DOHH2 (cell line): ENCODE results near the gene TRAF3.

Experiments
- H3F3A ChIP-seq: fragments of 200-600 bp; sonication (generic), shearing (Covaris generic); 2 replicates; pipeline ENCODE4 v1.6.0; 2016; ENCODE audit warnings: antibody characterized with exemption, mild to moderate bottlenecking; ENCODE audit not compliant: control insufficient read depth, insufficient read depth
- H3K27ac ChIP-seq: fragments of 200-600 bp; sonication (generic); 2 replicates; pipeline ENCODE4 v1.5.1; 2014; ENCODE audit warnings: low read depth, mild to moderate bottlenecking, low read length, moderate library complexity
- H3K27me3 ChIP-seq: fragments of 200-600 bp; sonication (generic); 2 replicates; pipeline ENCODE4 v1.6.1; 2014; ENCODE audit warnings: mild to moderate bottlenecking, low read length, mixed read lengths; ENCODE audit not compliant: control insufficient read depth
- H3K36me3 ChIP-seq: fragments of 200-600 bp; sonication (generic); 2 replicates; pipeline ENCODE4 v1.6.1; 2014; ENCODE audit warnings: mild to moderate bottlenecking, low read length, moderate library complexity, mixed read lengths; ENCODE audit not compliant: control insufficient read depth
- H3K4me1 ChIP-seq: fragments of 200-600 bp; sonication (generic); 2 replicates; pipeline ENCODE4 v1.6.1; 2014; ENCODE audit warnings: mild to moderate bottlenecking, low read length, mixed read lengths; ENCODE audit not compliant: control insufficient read depth
- H3K4me2 ChIP-seq: fragments of 200-600 bp; sonication (generic); 2 replicates; pipeline ENCODE4 v1.6.0; 2014; ENCODE audit warnings: mild to moderate bottlenecking, low read length, moderate library complexity
- H3K4me3 ChIP-seq: fragments of 200-600 bp; sonication (generic); 2 replicates; pipeline ENCODE4 v1.5.1; 2014; ENCODE audit warnings: mild to moderate bottlenecking, low read length, mixed read lengths
- H3K79me2 ChIP-seq: fragments of 200-600 bp; sonication (generic); 2 replicates; pipeline ENCODE4 v1.6.1; 2014; ENCODE audit warnings: mild to moderate bottlenecking, low read length, mixed read lengths; ENCODE audit not compliant: control insufficient read depth
- H3K9me2 ChIP-seq: fragments of 200-600 bp; sonication (generic); replicated peaks from 2 replicates; pipeline ENCODE4 v1.6.1; 2014; ENCODE audit warnings: mild to moderate bottlenecking, low read length, mixed read lengths; ENCODE audit not compliant: control insufficient read depth
- H3K9me3 ChIP-seq: fragments of 200-600 bp; sonication (generic); 2 replicates; pipeline ENCODE4 v1.6.1; 2014; ENCODE audit warnings: antibody characterized with exemption, low read length, mixed read lengths; ENCODE audit not compliant: control insufficient read depth, insufficient read depth
- H4K20me1 ChIP-seq: fragments of 200-600 bp; sonication (generic); 2 replicates; pipeline ENCODE4 v1.6.0; 2014; ENCODE audit warnings: low read depth, mild to moderate bottlenecking, antibody characterized with exemption, low read length, moderate library complexity; ENCODE audit not compliant: control insufficient read depth, insufficient read depth
- EZH2phosphoT487 ChIP-seq: fragments of 200-600 bp; sonication (generic); IDR thresholded peaks from 2 replicates; pipeline ENCODE4 v1.6.1; 2017; ENCODE audit warnings: borderline replicate concordance, mild to moderate bottlenecking, antibody characterized with exemption, low read length, moderate library complexity, mixed read lengths
- TF ChIP-seq, protein P1 (sequence below): fragments of 200-600 bp; sonication (generic); IDR thresholded peaks from one replicate; pipeline ENCODE4 v1.5.1; 2014; ENCODE audit warnings: antibody characterized with exemption, mild to moderate bottlenecking, low read depth, low read length; ENCODE audit not compliant: poor library complexity, severe bottlenecking

TRAF3 gene

DNA sequence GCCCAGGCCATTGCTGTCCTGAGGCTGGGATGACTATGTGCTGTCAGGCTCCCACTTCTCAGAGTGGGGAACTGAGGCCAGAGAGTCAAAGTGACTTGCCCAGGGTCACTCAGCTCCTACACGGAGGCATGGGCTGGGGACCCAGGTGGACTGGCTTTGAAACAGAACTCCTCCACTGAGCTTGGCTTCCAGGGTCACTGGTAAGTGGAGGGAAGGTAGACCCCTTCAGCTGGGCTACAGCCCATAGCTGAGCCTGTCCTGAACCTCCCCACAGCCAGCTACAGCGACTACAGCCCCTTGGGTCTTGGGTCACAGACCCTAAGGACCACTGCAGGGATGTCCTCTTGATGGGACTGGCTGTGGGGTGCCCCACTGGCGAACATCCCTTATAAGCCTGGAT, 40.3 kb upstream of the TRAF3 start:
- Histone ChIP-seq H3K9me3 (peaks cover 3% of the 10 kb centered on the region; the same call in 1 of the 2 replicates), H3K9me2 (no peaks in the 10 kb centered on the region), H3K36me3 (no peaks in the 10 kb centered on the region), H3K4me1 (no peaks in the 10 kb centered on the region), H3K27ac (no peak overlapping the region), H4K20me1 (no peaks in the 10 kb centered on the region), H3K4me2 (no peak overlapping the region), H3K27me3 (no peaks in the 10 kb centered on the region), H3F3A (no peaks in the 10 kb centered on the region), H3K79me2 (no peaks in the 10 kb centered on the region), H3K4me3 (no peak overlapping the region)
- TF ChIP-seq, protein P1, sequence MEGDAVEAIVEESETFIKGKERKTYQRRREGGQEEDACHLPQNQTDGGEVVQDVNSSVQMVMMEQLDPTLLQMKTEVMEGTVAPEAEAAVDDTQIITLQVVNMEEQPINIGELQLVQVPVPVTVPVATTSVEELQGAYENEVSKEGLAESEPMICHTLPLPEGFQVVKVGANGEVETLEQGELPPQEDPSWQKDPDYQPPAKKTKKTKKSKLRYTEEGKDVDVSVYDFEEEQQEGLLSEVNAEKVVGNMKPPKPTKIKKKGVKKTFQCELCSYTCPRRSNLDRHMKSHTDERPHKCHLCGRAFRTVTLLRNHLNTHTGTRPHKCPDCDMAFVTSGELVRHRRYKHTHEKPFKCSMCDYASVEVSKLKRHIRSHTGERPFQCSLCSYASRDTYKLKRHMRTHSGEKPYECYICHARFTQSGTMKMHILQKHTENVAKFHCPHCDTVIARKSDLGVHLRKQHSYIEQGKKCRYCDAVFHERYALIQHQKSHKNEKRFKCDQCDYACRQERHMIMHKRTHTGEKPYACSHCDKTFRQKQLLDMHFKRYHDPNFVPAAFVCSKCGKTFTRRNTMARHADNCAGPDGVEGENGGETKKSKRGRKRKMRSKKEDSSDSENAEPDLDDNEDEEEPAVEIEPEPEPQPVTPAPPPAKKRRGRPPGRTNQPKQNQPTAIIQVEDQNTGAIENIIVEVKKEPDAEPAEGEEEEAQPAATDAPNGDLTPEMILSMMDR, result no peak
- TF ChIP-seq EZH2phosphoT487, result no peak

DNA sequence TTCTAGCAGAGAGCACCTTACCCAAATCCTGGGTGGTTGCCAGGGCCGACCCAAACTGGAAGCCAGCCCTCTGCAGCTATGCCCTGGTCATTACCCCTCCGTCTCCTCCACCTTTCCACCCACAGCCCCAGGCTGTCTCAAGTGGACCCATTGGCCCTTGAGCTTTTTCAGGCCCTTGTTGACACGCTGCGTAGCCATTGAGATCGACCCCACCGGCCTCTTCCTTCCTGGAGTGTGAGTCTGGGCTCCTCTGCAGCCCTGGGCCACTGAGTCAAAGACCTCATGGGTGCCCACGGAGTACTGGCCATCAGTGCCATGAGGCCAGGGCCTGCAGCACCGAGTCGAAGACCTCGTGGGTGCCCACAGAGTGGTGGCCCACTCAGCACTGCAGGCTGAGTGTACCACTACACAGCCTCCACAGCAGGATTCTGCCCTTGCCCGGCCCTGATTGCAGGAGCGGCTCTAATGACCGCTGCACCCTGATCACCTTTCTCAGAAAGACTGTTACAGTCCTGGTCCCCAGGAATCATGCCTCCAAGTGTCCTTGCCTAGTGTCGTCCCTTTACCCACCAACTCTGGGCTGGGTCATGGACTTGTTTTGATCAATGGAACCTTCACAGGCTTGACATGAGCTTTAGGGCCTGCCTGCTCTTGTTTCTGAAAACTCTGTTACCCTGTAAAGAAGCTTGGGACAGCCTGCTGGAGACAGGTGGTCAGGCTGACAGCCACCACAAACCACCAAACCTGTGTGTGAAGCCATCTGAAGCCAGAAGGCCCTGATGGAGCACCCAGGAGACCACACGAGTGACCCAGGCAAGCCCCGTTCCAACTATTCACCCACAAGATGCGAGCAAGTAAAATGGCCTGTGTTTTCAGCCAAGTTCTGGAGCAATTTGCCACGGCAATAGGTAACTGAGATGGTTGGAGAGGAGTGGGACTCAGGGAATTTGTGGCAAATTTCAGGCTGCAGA, 39.6 kb upstream of the TRAF3 start:
- H3K9me2 ChIP-seq, result no peaks in the 10 kb centered on the region
- H3K36me3 ChIP-seq, result no peaks in the 10 kb centered on the region
- H3K9me3 ChIP-seq, result peaks cover 3% of the 10 kb centered on the region; the same call in 1 of the 2 replicates
- H3K4me3 ChIP-seq, result no peak overlapping the region
- no peak overlapping the region for H3K27ac ChIP-seq
- no peaks in the 10 kb centered on the region for H3F3A ChIP-seq
- no peaks in the 10 kb centered on the region for H3K79me2 ChIP-seq
- H4K20me1 ChIP-seq, result no peaks in the 10 kb centered on the region
- TF ChIP-seq, protein P1, result no peak
- no peak for TF ChIP-seq EZH2phosphoT487
- no peaks in the 10 kb centered on the region for H3K4me1 ChIP-seq
- H3K27me3 ChIP-seq, result no peaks in the 10 kb centered on the region
- H3K4me2 ChIP-seq, result no peak overlapping the region

GRCh38 chr14:102738373-102739189, 38.7 kb upstream of the TRAF3 start:
- H3K4me1 ChIP-seq, result no peaks in the 10 kb centered on the region
- no peak overlapping the region for H3K4me3 ChIP-seq
- H3F3A ChIP-seq, result no peaks in the 10 kb centered on the region
- no peak overlapping the region for H3K27ac ChIP-seq
- no peak overlapping the region for H3K4me2 ChIP-seq
- H3K79me2 ChIP-seq, result no peaks in the 10 kb centered on the region
- peaks cover 3% of the 10 kb centered on the region; the same call in 1 of the 2 replicates for H3K9me3 ChIP-seq
- H3K9me2 ChIP-seq, result no peaks in the 10 kb centered on the region
- no peaks in the 10 kb centered on the region for H4K20me1 ChIP-seq
- H3K27me3 ChIP-seq, result no peaks in the 10 kb centered on the region
- no peaks in the 10 kb centered on the region for H3K36me3 ChIP-seq
- TF ChIP-seq, protein P1, result no peak
- TF ChIP-seq EZH2phosphoT487, result no peak
